Fibroblast of skin of left biceps (primary cell): ENCODE measurements around the gene RDH5.
"Not testable (repeated sequence)": the region's sequence is repeated elsewhere in the genome, so short reads cannot be mapped to it uniquely, and the experiment has no call there.

Experiments
- DNase-seq, 2 experiments: peaks; one replicate each; pipeline ENCODE4 v3.0.0-alpha.2; 2013; ENCODE audit warnings: low read depth in 2 of 2

The RDH5 gene

GRCh38 chr12:55745361-55746173, 25.4 kb downstream of the RDH5 start:
- DNase-seq = peak in 1 of 2 experiments; percentile 33

GRCh38 chr12:55746174-55746912, 26.1 kb downstream of the RDH5 start:
- DNase-seq = no peak

DNA sequence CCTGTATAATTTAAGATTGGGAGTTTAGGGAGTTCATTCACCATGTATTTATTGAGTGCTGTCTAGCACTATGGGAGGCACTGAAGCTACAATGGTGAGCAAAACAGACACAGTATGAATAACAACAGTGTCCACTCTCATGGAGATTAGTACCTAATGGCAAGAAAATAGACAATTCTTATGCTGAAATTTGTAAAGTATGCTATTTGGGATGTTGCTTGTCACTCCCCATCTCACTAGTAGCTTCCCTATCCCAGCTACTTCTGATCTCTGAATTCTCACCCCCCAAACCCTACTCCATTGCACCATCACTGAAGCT, 26.7 kb downstream of the RDH5 start:
- DNase-seq = no peak

GRCh38 chr12:55748230-55748993, 28.2 kb downstream of the RDH5 start:
- no peak for DNase-seq

DNA sequence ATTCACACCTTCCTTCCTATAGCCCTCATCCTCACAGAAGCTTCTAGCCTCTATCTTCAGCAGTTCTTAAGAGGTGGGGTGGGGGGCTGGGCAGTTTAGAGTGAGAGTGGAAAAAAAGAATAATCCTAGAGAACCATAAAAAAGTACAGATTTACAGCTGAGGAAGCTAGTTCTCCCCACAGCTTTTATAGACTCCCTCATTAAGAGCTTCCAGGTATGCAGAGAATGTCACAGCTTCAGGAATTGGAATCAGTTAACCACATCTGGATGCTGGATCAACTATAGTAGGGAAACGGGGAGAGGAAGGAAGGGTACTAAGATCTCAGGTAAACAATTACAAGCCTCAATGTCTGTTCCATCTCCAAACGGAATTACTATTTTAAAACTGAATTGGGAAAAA, 35.1 kb downstream of the RDH5 start:
- DNase-seq = no peak

DNA sequence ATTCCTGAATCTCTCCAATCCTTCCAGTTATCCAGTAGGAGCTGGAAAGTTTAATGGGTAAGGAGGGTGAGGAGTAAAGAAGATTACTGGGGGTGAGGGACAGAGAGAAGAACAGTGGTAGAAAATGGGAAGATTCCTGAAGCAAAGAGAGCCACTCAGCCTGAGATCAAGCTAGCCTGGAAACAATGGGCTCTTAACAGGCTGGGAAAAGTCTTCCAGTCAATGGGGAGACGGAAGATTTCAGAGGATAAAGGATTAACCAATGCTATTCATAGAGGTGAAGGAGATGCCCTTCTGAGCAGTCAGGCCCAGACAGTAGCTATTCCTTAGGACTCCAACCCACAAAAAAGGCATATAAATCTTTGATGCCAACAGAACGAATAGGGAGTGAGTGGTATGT, 37.5 kb downstream of the RDH5 start:
- DNase-seq = no peak

DNA sequence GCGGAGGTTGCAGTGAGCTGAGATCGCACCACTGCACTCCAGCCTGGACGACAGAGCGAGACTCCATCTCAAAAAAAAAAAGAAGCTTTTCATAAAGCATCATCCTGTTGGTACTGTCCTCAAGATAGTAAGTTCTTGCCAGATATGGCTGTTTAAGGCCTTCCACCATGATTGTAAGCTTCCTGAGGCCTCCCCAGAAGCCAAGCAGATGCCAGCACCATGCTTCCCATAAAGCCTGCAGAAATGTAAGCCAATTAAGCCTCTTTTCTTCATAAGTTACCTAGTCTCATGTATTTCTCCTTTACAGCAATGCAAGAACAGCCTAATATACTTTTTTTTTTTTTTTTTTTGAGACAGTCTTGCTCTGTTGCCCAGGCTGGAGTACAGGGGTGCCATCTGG, 38.4 kb downstream of the RDH5 start:
- DNase-seq = not testable (repeated sequence)

- no peak for DNase-seq
These were observed 40.5 kb downstream of the RDH5 start for GRCh38 chr12:55760663-55761062.

GRCh38 chr12:55762646-55763045, 42.5 kb downstream of the RDH5 start:
- no peak for DNase-seq

DNA sequence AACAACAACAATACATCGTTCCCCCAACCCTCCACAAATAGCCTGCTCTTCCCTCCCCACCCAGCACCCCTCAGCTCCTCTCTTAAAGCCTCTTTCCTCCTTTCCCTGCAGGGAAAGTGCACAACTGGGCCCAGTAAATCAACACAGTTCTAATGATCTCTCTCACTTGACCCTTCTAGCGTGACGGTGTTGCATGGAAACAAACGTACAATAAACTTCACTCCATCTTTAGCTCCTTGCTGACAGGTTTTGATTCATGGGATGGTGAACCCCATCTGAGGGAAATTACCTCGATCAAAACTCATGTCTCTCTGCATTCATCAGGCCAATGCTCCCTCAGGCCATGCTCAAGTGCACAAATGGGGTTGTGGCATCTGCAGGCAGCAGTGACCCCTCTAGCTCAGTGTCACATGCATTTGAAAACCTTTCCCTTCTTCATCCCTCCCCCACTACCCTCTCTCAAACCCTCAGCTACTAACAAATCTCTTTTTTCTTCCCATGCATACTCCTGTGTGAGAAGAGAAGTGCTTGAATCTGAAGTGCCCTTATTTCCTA, 45.6 kb downstream of the RDH5 start:
- no peak for DNase-seq

GRCh38 chr12:55767156-55767555, 47.0 kb downstream of the RDH5 start:
- no peak for DNase-seq

GRCh38 chr12:55771736-55772135, 51.5 kb downstream of the RDH5 start:
- no peak for DNase-seq
